SJSA1 (cell line): Measurements from ENCODE around the gene MVB12B. TPM values are rescaled to one million over a fixed set of nuclear protein-coding genes. Genes with fewer than 3 reads are reported as not detected.
"Not testable (repeated sequence)": the region's sequence is repeated elsewhere in the genome, so short reads cannot be mapped to it uniquely, and the experiment has no call there.

Experiments
- DNase-seq, 2 experiments: peaks; one replicate each; pipeline ENCODE4 v3.0.0-alpha.2; 2015 to 2020; ENCODE audit warnings: low spot score in 2 of 2, low read depth in 1 of 2
- H3K27ac ChIP-seq: fragments of 250-450 bp; sonication (Bioruptor Pico); 2 replicates; pipeline ENCODE4 v1.5.1; 2020; ENCODE audit warnings: mild to moderate bottlenecking, moderate library complexity
- H3K27me3 ChIP-seq: fragments of 250-450 bp; sonication (Bioruptor Pico); replicated peaks from 2 replicates; pipeline ENCODE4 v1.5.1; 2020; ENCODE audit warnings: mild to moderate bottlenecking, moderate library complexity
- H3K36me3 ChIP-seq: fragments of 250-450 bp; sonication (Bioruptor Pico); 2 replicates; pipeline ENCODE4 v1.5.1; 2020; ENCODE audit warnings: mild to moderate bottlenecking
- H3K4me1 ChIP-seq: fragments of 250-450 bp; sonication (Bioruptor Pico); replicated peaks from 2 replicates; pipeline ENCODE4 v1.6.1; 2021; ENCODE audit warnings: mild to moderate bottlenecking
- H3K4me3 ChIP-seq: fragments of 250-450 bp; sonication (Bioruptor Pico); 2 replicates; pipeline ENCODE4 v1.5.1; 2020; ENCODE audit warnings: mild to moderate bottlenecking
- H3K9me3 ChIP-seq: fragments of 250-450 bp; sonication (Bioruptor Pico); replicated peaks from 2 replicates; pipeline ENCODE4 v1.5.1; 2020; ENCODE audit warnings: mild to moderate bottlenecking
- total RNA-seq: library from RNA; depleted of rRNA; stranded (reverse); fragments of >200 nt; shearing (Covaris generic); gene quantifications from 2 replicates; pipeline ENCODE4 v1.2.3, GENCODE V29; 2014

MVB12B gene
- total RNA-seq, 1 experiment from 2014 or later, result 7.8 TPM

DNA sequence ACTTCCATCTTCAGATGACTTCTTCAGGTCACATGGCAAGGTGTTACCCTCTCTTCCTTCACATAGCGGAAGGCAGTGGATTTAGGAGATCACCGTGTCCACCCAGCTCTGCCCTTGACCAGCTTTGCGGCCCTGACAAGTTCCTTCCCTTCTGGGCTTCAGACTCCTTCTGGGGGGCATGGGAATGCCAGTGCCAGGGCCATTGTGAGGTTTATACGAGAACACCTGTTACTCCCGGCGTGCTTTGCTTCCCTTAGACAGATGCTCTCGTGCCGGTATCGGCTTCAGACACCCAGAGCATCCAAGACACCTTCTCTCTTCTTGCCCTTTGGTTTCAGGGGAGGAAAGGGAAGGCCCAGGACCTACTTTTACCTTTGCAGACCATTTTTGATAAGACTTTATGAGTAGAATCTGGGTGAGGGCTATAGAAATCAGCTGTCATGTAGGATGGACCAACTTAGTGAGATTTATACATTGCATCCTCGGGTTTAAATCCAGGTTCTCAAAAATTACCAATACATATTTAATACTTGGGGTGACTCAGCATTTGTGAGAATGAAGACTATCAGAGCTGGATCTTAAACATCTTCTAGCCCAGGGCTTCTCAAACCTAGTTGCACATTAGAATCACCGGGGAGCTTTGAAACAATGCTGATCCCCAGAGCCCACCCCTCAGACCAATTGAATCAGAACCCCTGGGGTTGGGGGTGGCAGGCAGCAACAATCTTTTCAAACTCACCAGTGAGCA, 138.2 kb downstream of the MVB12B start:
- no peak for DNase-seq
- Histone ChIP-seq H3K4me3 (no peak overlapping the region), H3K27me3 (no peaks in the 10 kb centered on the region)

DNA sequence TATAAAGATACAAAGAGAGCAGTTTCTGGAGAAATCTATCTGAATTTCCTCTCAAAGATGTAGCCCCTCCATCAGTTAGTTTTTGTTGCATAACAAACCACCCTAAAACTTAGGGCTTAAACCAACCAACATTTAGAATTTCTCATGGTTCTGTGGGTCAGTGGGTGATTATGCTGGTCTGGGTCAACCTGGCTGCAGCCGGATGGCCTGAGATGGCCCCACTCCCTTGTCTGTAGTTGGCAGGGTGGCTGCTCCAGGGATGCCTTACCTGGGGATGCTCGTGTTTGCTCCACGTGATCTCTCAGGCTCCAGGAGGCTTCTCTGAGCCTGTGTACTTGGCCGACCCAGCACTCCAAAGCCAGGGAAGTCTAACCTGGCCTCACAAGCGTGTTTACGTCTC, 139.3 kb downstream of the MVB12B start:
- H3K27ac ChIP-seq, result no peak overlapping the region
- H3K9me3 ChIP-seq, result no peaks in the 10 kb centered on the region
- no peaks in the 10 kb centered on the region for H3K27me3 ChIP-seq
- no peak overlapping the region for H3K4me3 ChIP-seq
- H3K4me1 ChIP-seq, result peaks cover 6% of the 10 kb centered on the region
- H3K36me3 ChIP-seq, result no peaks in the 10 kb centered on the region
- no peak for DNase-seq

More for the DNA sequence above, 138.2 kb downstream of the MVB12B start:
- H3K4me1 ChIP-seq, result no peaks in the 10 kb centered on the region
- H3K36me3 ChIP-seq, result no peaks in the 10 kb centered on the region
- H3K27ac ChIP-seq, result no peak overlapping the region
- no peaks in the 10 kb centered on the region for H3K9me3 ChIP-seq

DNA sequence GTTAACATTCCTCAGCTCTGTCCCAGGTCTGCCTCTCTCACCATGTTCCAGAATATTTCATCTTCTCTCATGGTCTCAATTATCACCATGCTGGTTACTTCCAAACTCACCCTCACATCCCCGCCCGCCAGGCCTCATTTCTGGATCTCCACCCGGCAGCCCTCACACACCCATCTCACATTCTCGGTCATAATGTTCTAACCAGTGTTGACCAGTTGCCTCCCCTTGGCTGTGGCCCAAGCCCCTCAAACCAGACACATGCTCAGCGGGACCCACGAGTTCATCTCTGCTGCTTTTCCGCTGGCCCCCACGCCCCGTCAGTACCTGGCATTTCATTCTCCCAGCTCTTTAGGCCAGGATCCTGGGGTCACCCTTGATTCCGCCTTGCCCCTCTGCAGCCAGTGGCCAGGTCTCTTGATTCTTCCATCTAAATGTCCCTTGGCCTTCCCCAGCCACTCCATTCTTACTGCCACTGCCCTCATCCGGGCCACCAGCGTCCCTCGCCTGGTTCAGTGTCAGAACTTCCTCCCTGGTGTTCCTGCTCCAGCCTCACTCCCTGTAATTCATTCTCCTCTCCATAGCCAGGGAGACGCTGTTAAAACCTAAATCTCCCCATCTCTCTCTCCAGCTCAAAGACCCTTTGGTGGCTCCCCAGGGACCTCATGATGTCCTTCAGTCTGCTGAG, 141.7 kb downstream of the MVB12B start:
- Histone ChIP-seq H3K4me3 (no peak overlapping the region), H3K36me3 (no peaks in the 10 kb centered on the region), H3K27me3 (no peaks in the 10 kb centered on the region), H3K27ac (no peak overlapping the region), H3K9me3 (no peaks in the 10 kb centered on the region), H3K4me1 (peaks cover 13% of the 10 kb centered on the region)
- DNase-seq, result no peak

DNA sequence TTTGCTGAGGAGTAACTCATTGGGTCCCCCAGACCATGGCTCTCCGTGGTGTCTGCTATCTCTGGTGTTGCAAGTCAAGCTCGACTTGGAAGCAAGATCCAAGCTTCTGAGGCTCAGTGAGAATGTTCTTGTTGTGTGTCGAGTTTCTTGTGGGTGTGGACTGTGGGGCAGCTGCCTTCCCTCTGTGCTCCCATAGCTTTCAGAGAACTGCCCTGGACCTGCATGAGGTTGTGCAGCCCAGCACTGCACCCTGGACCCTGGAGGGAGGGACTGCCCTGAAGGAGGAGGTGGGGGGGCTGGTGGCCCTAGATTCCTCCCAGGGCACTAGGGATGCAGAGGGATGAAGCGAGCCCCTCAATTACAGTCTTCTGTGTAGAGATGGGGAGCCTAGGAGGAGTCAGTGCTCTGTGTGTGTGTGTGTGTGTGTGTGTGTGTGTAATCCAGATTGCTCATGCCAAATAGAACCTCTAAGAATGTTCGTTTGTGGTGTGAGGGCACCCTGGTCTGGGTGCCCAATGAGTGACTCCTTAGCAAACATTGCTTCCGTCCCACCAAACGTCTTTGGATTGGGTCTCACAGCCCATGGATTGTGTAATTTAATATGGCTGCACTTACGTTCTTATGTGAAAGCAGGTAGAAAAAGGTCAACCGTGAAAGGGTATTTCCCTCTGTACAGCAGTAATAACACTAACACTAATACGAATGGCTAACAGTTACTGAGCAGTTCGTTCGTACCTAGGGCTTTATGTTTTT, 143.8 kb downstream of the MVB12B start:
- H3K27ac ChIP-seq, result peak overlapping the region; percentile 51; the same call in 1 of the 2 replicates
- no peaks in the 10 kb centered on the region for H3K27me3 ChIP-seq
- DNase-seq, result no peak
- no peaks in the 10 kb centered on the region for H3K36me3 ChIP-seq
- peaks cover 33% of the 10 kb centered on the region for H3K4me1 ChIP-seq
- H3K4me3 ChIP-seq, result no peak overlapping the region
- no peaks in the 10 kb centered on the region for H3K9me3 ChIP-seq

DNA sequence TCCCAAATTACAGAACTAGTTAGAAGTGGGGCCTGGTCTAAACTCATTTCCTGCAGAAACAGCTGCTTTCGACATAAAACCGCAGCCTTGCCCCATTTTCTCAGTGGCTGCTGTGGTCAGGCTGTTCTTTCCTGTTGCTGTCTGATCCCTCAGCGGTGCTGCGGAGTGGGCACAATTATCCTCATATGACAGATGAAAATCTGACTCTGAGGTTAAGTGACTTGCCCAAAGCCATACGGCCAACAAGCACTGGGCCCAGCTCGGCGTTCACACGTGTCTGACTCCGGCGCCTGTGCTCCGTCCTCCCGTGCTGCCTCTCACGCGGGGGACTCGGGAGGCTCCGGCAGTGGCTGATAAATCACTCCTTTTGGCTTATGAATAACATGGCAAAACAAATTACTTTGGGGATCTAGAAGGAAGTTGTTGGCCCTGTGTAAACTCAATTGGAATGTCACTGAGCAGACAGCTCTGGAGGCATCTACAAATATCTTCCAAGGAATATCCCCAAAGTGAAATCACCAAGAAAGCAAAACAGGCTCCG, 144.5 kb downstream of the MVB12B start:
- H3K36me3 ChIP-seq, result no peaks in the 10 kb centered on the region
- H3K4me3 ChIP-seq, result no peak overlapping the region
- peak overlapping the region; percentile 51 for H3K27ac ChIP-seq
- H3K27me3 ChIP-seq, result no peaks in the 10 kb centered on the region
- no peaks in the 10 kb centered on the region for H3K9me3 ChIP-seq
- peak in 1 of 2 experiments; percentile 9 for DNase-seq
- H3K4me1 ChIP-seq, result peaks cover 34% of the 10 kb centered on the region

DNA sequence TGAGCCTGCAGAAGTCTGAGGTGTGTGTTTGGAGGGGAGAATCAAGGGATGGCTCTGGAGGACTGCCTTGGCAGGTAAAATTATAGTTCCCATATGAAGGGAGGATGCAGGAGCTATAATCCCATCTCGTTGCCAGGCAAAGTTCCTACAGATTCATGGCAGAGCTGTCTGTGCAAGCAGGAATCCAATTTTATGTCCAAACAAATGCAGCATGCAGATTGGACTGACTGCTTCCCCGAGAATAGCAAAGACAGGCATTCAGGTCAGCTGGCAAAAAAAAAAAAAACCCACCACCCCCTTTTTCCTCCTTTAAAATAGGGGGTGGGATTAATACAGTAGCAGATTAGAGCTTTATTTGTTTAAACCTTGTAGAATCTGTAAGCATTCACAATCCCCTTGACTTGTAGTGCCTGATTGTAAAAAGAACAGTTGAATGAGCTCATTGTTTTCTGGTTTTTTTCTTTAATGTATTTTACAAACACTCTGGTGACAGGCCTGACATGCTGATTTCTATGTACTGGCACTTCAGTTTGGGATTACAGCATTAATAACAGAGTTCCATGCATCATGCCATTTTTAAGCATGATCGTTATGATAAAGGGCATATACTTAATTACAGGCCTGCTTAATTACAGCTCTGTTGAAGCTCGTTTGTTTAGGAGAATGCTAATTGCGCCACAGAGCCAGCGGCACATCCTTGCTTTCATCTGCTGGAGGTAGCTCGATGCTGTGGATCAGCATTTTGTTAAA, 145.7 kb downstream of the MVB12B start:
- Histone ChIP-seq H3K27ac (no peak overlapping the region), H3K4me3 (no peak overlapping the region), H3K27me3 (no peaks in the 10 kb centered on the region), H3K36me3 (no peaks in the 10 kb centered on the region), H3K9me3 (no peaks in the 10 kb centered on the region), H3K4me1 (peaks cover 34% of the 10 kb centered on the region)
- DNase-seq, result no peak

DNA sequence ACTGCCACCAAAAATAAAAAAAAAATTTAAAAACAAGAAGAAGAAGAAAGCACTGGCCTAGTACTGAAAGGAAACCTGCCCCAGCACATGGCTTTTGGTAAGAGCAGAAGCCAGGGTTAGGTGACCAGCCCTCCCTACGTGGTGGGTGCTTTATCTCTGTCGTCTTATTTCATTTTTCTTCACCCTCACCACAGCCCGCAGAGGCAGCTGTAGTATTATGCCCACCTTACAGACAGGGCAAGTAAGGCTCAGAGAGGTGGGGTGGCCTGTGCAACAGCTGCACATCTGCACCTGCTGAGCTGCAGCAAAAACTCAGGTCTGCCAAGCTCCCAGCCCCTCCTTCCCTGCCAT, 146.3 kb downstream of the MVB12B start:
- Histone ChIP-seq H3K4me3 (no peak overlapping the region), H3K27me3 (no peaks in the 10 kb centered on the region), H3K4me1 (peaks cover 34% of the 10 kb centered on the region), H3K36me3 (no peaks in the 10 kb centered on the region), H3K9me3 (no peaks in the 10 kb centered on the region), H3K27ac (no peak overlapping the region)
- DNase-seq, result no peak

DNA sequence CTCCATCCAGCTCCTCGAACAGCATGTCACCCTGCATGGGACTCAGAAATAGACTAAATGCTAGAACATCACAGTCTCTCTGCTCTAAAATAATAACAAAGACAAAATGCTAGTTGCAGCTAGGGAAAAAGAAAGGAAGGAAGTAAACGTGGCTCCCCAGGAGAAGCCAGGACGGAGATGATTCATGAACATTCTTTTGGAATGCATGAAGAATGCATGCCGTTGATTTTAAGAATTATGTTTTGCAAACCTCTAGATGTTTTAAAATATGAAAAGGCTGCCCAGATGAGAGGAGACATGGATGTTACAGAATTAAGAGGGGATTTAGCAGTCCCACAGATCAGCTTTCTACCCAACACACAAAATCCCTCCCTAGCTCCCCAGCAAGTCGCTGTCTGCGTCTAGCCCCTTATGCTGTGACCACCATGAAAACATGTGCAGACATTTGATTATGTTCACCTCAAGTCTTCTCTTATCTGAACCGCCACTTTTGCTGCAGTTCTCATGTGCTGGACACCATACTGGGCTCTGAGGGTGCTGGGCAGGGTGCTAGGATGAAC, 147.7 kb downstream of the MVB12B start:
- peak in 1 of 2 experiments; percentile 37 for DNase-seq
- H3K27ac ChIP-seq, result peak overlapping the region; percentile 96
- H3K4me1 ChIP-seq, result peaks cover 34% of the 10 kb centered on the region
- H3K27me3 ChIP-seq, result no peaks in the 10 kb centered on the region
- no peaks in the 10 kb centered on the region for H3K9me3 ChIP-seq
- no peak overlapping the region for H3K4me3 ChIP-seq
- no peaks in the 10 kb centered on the region for H3K36me3 ChIP-seq

DNA sequence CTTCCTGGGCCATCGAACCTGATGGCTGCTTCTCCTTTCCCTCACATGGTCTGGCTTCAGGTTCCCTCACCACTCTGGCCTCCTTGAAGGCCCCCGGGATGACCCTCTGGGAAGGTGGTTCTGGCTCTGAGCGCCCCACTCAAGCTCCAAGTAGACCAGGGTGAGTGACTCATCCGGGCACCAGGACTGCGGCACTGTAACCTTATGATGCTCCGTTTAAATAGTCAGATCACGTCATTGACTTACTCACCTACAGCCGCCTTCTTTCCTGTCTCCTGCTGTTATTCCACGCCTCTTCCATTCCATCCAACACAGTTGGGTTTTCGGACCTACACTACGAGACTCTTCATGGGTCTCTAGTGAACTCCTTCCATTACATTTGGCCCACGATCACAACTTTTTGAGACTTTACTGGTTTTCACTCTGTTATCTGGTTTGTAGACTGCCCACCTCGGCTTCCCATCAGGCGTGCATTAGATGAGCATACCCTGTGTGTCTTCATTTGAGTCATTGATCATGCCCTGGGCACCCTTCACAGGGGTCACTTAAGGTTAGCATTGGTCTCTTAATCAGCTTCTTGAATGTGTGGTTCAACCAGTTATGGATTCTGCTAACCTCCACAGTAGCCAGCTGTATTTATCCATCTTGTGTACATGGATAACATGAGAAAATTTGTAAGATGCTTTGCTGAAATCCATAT, 148.3 kb downstream of the MVB12B start:
- DNase-seq, result peak; percentile 41 to 65
- peaks cover 34% of the 10 kb centered on the region for H3K4me1 ChIP-seq
- no peak overlapping the region for H3K4me3 ChIP-seq
- no peaks in the 10 kb centered on the region for H3K27me3 ChIP-seq
- peak overlapping the region; percentile 96 for H3K27ac ChIP-seq
- no peaks in the 10 kb centered on the region for H3K9me3 ChIP-seq
- H3K36me3 ChIP-seq, result no peaks in the 10 kb centered on the region

DNA sequence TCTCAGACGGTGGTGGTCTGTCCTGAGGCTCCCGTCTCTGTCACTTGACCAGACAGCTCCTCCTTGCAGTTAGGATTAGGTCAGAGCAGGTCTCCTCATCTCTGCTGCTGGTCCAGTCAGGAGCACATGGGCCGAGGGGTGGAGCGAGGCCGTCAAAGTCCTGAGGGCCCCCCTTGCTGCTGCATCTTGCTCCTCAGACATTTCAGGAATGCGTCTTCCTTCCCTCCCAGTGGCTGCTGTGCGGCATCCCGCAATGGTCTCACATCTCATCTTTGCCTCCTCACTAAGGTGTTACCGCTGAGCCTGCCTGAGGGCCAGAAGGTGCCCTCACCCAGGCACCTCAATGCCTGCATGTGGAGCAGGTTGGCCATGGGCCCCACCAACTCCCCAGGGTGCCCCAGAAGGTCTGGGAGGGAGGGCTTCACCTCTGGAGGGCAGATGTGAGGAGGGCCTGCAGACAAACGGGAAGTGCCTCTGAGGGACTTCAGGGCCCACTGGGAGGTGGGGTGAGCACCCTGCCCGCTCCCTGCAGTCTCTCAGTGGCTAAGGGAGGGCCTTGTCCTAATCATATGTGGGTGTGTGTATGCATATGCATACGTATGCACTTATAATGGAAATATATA, 149.4 kb downstream of the MVB12B start:
- H3K9me3 ChIP-seq, result no peaks in the 10 kb centered on the region
- no peak for DNase-seq
- no peak overlapping the region for H3K4me3 ChIP-seq
- H3K36me3 ChIP-seq, result no peaks in the 10 kb centered on the region
- H3K4me1 ChIP-seq, result peaks cover 27% of the 10 kb centered on the region
- no peaks in the 10 kb centered on the region for H3K27me3 ChIP-seq
- H3K27ac ChIP-seq, result no peak overlapping the region

DNA sequence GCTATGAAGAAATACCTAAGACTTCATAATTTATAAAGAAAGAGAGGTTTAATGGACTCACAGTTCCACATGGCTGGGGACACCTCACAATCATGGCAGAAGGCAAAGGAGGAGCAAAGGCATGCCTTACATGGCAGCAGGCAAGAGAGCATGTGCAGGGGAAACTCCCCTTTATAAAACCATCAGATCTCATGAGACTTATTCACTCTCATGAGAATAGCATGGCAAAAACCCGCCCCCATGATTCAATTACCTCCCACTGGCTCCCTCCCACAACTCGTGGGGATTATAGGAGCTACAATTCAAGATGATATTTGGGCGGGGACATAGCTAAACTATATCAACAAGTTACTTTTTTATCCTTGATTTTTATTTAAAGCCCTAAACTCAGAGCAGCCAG, 150.8 kb downstream of the MVB12B start:
- not testable (repeated sequence) for H3K27ac ChIP-seq, H3K4me3 ChIP-seq, DNase-seq, H3K27me3 ChIP-seq, H3K36me3 ChIP-seq, H3K9me3 ChIP-seq
- H3K4me1 ChIP-seq, result peaks cover 21% of the 10 kb centered on the region

DNA sequence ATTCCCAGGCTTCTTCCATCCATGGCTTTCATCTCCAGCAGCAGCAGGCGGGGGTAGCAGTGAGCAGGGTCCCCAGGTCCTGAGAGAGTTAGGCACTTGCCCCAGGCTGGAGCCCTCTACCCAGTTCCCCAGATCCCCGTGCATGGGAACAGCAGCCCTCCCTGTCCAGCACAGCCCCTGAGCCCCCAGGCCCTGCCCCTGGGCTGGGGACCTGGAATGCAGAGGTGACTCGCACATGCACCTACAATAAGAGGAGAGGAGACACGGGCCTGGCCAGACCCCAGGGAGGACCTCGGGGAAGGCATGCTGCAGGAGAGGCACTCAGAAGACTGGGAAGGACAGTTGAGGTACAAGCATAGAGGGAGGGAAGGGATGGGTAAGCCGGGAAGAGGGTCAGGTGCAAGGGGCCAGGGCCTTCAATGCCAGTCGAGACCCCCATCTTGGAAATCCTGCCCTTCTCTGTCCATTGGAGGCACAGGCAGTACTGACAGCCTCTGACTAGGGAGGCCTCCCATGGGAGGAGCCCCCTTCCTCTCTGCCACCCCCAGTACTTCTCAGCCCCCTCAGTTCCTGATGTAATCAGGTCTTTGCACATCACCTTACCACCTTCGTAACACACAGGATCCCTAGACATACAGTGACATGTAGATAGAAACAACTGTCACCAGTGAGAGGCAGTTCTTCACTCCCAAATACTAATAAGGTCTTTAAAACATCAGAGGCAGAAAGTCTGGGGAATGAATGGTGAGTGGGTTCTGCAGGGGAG, 151.8 kb downstream of the MVB12B start:
- H3K27me3 ChIP-seq, result no peaks in the 10 kb centered on the region
- no peak overlapping the region for H3K27ac ChIP-seq
- H3K4me1 ChIP-seq, result peaks cover 21% of the 10 kb centered on the region
- H3K4me3 ChIP-seq, result no peak overlapping the region
- no peaks in the 10 kb centered on the region for H3K9me3 ChIP-seq
- no peaks in the 10 kb centered on the region for H3K36me3 ChIP-seq
- no peak for DNase-seq
